Esophagus squamous epithelium (tissue), 4 donors: ENCODE data around the gene NEMP2.

Experiments
- CTCF ChIP-seq, 6 experiments: fragments of 450-650 bp in 4 of 6; fragments of 200-600 bp in 2 of 6; sonication (generic) in 2 of 6; IDR thresholded peaks; one replicate each; pipeline ENCODE4 v1.5.1; 2016 to 2019; ENCODE audit warnings: antibody characterized with exemption in 6 of 6, mild to moderate bottlenecking in 4 of 6, moderate library complexity in 4 of 6
- POLR2A ChIP-seq, 4 donors: fragments of 450-650 bp; IDR thresholded peaks; one replicate each; pipeline ENCODE4 v1.6.1; 2017; ENCODE audit warnings: antibody characterized with exemption in 4 of 4, mild to moderate bottlenecking in 4 of 4, moderate library complexity in 3 of 4

GRCh38 chr2:190454795-190455194 is 79.7 kb downstream of the NEMP2 start:
- no peak for TF ChIP-seq CTCF (IDR thresholded peaks at IDR 0.05)
- no peak for TF ChIP-seq POLR2A (IDR thresholded peaks at IDR 0.05)
